ENCODE results near the gene RRBP1.

RRBP1 gene

GRCh38 chr20:17634661-17635331 lies 47.2 kb downstream of the RRBP1 start:
- DNase-seq: no peak

- no peak for DNase-seq
Observed at GRCh38 chr20:17633850-17634500, 48.1 kb downstream of the RRBP1 start.

- DNase-seq: no peak
Observed at GRCh38 chr20:17633221-17633849, 48.7 kb downstream of the RRBP1 start.

DNA sequence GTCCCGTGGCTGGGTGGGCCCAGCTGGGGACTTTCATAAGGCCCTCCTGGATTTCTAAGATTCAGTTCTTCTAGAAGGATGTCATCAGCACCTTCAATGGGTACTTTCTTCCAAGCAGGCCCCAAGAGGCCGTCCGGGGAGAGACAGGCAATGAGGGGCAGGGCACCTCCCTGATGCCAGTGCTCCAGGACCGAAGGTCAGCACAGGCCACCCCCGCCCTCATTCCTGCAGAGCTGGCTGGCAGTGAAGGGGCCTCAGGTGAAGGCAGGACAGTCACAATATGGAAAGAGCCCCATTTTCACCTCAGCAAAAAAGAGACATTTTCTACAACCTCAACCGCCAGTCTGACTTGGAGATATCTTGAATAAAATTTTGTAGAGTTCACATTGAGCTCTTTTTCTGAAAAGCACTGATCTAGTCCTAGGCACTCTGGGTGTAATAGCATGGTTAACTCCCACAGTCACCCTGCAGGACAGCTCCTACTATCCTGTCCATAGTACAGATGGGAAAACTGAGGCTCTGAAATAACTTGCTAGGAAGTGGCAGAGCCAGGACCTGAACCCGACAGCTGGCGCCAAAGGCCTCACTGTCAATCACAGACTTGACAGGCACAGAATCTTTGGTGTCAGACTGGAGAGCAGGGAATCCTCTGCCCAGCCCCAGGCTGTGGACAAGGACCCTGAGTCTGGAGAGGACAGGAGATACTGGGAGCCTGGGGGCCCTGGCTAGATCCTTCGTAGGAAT lies 50.3 kb downstream of the RRBP1 start:
- no peak for DNase-seq

DNA sequence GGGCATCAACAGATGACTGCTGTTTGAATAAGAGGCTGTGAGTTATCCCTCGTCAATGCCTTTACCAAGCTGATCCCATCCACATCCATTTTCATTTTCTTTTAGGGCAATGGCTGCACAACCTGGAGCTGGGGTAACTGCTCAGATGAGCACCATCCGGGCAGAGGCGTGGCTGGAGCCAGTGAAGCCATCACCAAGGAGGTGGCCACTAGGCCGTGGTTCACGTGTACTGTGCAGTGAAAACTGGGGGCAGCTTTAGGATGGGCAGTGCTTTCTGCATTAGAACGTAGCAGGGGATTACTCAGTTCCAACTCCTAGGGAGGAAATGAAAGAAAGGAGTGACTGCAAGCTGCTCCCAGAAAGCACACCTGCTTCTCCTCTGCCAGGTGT lies 51.2 kb downstream of the RRBP1 start:
- no peak for DNase-seq

- no peak for DNase-seq
Observed at GRCh38 chr20:17630151-17630805, 51.8 kb downstream of the RRBP1 start.

GRCh38 chr20:17629678-17630089 lies 52.4 kb downstream of the RRBP1 start:
- no peak for DNase-seq

DNA sequence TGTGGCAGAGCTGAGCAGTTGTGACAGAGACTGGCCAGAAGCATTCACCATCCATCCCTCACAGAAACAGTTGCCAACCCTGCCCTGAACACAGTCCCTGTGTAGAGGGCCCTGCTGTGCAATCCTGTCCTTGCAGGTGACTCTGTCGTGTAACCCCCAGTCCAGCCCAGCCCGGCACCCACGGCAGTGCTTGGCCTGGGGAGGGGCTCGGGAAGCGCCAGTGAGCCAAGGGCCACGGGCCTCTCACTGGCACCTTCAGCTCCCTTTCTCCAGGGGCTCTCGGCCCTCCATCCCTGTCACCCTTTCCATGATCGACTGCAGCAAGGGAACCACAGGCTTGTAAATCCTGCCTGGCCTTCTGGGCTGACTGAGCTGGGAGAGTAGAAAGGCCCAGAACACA lies 53.0 kb downstream of the RRBP1 start:
- DNase-seq: no peak

- no peak for DNase-seq
Observed at GRCh38 chr20:17628101-17628841, 53.8 kb downstream of the RRBP1 start.

GRCh38 chr20:17627101-17627955 lies 54.7 kb downstream of the RRBP1 start:
- DNase-seq: no peak

DNA sequence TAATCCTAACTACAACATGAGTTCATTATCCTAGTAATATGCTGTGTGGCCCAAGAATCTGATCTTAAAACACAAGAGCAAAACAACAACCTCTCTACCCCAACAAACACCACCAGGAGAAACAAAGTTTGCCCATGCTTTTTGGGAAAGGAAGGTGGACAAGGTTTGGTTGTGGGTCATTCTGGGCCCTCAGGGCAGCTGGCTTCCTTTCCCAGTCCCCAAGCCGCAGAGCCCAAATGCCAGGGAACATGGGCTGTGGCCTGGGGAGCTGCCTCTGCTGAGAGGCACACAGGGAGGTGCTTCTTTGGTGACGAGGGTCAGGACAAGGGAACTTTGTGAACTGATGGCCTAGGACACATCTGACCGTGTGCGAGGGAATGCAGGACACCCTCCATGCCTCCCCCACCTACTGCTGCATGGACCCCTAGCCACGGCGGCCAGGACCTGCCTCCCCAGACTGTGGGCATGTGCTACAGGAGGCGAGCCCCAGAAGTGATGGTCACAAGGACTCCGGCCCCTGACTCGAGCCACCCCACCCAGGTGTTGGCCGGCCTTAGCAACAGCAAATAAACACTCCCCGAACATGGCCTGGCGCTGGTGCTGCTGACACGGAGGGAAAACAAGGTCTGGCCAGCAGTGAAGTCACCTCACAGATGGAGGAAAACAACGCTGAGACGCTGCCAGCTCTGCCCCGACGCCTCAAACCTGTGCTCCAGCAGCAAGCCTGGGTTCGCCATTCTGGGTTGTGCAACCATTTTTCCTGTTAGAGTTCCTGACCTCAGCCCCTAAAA lies 55.6 kb downstream of the RRBP1 start:
- no peak for DNase-seq

DNA sequence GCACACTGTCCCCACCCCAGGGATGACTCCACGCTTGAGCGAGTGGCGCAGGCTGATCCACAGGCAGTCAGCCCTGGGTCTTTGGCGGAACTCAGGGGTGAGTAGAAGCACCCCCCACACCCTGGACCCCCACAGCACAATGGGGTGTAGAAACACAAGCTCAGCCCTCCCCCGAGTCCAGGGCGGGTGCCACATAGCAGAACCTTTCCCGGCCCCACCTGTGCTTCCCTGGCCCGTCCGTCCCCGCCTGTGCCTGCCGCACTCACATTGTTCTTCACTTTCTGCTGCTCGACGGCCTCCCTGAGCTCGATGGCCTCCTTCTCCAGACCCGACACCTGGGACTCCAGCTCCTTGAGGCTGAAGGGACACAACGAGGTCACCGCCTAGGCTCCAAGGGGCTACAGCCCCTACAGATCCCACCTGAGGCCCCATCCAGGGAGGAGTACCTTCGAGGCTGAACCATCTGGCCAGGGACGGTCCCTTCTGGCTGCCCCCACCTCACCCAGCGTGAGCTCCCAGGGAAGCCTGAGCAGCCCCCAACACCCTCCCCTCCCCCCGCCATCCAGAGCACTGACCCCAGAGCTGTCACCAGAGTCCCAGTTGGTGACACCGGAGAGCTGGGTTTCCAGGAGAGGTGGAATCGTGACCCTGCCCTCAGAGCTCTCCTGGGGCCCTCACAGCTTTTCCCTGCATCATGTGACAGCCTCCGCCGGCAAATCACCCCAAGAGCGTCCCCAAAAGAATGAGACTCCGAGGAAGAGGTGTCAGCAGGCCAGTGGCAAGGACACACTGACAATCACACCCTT lies 56.6 kb downstream of the RRBP1 start:
- no peak for DNase-seq

DNA sequence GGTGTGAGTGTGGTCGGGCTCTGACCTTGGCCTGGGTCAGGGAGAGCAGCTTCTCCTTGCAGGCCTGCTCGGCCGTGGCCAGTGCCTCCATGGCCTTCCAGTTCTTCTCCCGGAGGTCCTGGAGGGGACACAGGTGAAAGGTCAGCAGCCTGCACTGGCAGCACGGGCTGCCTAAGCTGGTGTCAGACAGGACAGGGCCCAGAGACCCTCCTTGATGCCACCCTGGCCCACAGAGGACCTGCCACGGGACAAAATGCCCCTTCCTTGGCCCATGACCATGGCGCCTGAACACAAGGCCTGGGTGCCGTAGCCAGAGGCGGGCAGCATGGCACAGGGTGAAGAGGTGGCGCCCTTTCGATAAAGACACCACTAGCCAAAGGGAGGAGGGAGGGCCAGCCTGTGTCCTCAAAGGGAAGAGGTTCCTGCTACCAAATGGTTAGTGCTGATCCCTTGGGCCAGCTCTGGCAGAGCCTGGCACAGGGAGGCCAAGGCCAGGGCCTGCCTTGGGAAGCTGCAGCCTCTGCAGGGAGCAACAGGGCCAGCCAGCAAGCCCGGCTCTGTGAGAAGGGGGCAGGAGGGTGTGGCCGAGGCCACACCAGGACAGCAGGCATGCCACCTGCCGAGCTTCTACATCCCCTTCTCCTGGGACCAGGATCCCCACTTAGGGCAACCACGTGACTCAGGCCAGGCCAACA lies 57.3 kb downstream of the RRBP1 start:
- no peak for DNase-seq

GRCh38 chr20:17624070-17624469 lies 58.0 kb downstream of the RRBP1 start:
- no peak for DNase-seq

DNA sequence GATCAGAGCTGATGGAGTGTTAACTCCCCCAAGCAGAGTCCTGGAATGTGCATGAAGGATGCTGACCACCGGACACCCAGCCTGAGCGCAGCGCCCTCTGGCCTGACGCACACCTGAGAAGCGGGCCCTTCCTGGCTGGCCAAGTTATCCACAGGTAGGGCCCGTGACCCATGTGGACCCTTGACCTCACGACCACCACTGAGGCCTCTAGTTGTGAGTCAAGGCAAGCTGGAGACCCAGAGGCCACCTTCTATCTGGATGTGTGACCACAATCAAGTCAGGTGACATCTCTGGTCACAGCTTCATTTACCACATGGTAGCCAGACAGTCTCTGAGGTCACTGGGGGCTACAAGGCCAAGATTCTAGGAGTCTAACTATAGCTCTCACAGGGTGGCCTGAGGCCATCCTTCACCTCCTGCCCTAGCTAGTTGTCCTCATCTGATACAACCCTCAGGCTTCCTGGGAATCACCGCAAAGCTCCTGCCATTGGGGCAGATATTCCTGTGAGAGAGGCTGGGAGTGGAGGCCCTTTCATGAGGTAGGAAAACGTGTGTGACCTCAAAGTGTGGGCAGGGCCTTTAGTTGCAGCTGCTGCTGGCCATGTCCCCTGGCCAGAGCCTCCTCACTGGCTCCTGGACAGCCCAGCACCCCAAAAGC lies 59.1 kb downstream of the RRBP1 start:
- DNase-seq: no peak

DNA sequence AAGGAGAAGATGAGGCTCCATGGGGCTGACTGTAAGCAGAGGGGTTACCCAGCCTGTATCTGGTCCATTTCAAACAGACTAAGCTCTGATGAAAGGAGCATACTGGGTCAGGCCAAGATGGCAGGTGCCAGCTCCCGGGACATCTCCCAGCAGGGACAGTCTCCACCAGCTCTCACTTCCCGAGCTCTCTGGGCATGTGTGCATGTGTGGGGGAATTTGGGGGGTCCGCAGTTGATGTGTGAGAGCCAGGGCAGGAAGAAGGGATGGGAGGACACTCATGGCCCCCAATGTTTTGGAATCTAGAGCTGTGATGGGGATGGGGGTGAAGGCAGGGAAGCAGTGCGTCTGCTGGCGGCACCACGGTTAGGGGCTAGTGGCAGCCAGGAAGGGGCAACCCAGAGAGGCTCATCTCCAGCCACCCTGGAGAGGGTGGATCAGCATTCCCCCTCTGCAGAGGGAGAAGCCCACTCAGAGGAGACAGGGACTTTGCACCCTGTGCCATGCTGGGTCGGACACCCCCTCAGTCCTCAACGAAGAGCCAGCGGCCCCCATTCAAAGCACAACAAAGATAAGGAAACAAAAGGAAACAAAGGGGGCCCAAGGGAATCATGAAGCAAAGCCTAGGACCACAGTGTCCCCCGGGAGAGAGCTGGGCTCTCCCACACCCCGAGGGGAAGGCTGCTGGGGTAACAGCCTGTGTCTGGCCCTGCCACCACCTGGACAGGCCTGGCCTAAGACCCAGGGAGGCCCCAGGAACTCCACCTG lies 59.8 kb downstream of the RRBP1 start:
- DNase-seq: no peak

DNA sequence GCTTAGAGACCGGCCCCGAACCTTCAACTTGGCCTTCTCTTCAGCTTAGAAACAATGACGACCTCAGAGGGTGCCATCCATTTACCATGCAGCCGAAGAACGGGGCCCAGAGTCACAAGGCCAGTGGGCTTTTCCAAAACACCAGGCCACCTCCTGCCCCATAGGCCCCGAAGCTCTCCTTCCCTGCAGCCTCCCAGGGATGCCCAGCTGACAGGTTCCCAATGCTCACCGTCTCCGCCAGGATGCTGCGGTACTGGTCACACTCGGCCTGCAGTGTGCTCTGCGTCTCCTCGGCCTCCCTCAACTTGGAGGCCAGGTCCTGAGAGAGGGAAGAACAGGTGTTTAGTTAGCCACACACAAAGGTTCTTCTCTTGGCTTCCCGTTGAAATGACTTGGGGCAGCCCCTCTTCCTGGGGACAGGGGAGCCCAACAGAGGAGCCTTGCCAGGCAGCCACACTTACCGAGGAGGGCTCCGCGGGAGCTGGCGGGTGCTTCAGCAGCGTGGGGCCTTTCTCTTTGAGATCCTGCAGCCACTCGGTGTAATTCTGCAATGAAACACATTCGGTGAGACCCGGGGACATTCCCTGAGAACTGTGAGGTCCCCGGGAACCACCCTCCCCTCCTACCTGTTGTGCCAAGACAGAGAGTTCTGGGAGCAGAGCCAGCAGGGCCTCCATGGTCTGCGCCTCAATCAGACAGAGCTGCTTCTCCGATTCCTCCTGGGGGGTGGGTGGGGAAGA lies 60.6 kb downstream of the RRBP1 start:
- DNase-seq: no peak

All from NCI-H1694 treated with DMSO at 0.1 percent for 48 hours (cell line).